ENCODE results near the gene TADA2A.

Gene TADA2A

DNA sequence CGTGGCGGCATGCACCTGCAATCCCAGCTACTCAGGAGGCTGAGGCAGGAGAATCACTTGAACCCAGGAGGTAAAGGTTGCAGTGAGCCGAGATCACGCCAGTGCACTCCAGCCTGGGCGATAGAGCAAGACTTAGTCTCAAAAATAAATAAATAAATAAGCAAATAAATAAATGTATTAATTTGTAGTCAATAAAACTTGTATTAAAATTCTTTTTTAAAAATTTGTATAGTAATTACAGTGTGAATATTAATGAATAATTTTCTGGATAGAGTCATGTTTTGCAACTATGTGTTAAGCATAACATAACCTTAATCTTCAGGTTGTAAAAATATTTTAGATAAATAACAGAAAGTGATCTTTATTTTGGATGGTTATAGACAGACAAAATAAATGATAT, 55.8 kb downstream of the TADA2A start:
- TF ChIP-seq, protein P1, sequence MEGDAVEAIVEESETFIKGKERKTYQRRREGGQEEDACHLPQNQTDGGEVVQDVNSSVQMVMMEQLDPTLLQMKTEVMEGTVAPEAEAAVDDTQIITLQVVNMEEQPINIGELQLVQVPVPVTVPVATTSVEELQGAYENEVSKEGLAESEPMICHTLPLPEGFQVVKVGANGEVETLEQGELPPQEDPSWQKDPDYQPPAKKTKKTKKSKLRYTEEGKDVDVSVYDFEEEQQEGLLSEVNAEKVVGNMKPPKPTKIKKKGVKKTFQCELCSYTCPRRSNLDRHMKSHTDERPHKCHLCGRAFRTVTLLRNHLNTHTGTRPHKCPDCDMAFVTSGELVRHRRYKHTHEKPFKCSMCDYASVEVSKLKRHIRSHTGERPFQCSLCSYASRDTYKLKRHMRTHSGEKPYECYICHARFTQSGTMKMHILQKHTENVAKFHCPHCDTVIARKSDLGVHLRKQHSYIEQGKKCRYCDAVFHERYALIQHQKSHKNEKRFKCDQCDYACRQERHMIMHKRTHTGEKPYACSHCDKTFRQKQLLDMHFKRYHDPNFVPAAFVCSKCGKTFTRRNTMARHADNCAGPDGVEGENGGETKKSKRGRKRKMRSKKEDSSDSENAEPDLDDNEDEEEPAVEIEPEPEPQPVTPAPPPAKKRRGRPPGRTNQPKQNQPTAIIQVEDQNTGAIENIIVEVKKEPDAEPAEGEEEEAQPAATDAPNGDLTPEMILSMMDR (IDR thresholded peaks at IDR 0.05; ENCODE audit: low read depth, low read length), result no peak
- Histone ChIP-seq H3K9me3 (ENCODE audit: severe bottlenecking) (no peaks in the 10 kb centered on the region), H3K27ac (no peak overlapping the region), H3K27me3 (ENCODE audit: insufficient read depth, low read depth, severe bottlenecking) (no peaks in the 10 kb centered on the region), H3K36me3 (peaks cover 18% of the 10 kb centered on the region), H3K4me3 (ENCODE audit: low read depth, low read length) (no peak overlapping the region)
- DNase-seq, result no peak

DNA sequence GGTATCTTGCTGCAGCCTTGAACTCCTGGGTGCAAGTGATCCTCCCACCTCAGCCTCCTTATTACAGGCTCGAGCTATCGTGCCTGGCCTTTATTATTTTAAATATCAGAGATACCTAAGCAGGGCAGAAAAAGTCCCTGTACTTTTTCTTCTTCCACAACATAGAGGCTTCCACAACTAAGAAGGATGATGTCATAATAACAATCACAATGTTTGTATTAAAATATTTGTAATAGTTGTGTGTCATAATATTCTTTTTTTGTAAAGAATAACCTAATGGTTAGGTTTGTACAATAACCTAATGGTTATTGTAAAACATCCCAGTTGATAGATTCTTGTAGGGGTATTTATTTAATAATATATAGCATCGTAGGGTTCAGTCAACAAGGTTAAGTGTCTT, 56.4 kb downstream of the TADA2A start:
- no peaks in the 10 kb centered on the region for H3K9me3 ChIP-seq (ENCODE audit: severe bottlenecking)
- TF ChIP-seq, protein P1 (IDR thresholded peaks at IDR 0.05; ENCODE audit: low read depth, low read length), result no peak
- H3K4me3 ChIP-seq (ENCODE audit: low read depth, low read length), result no peak overlapping the region
- no peak for DNase-seq
- no peaks in the 10 kb centered on the region for H3K27me3 ChIP-seq (ENCODE audit: insufficient read depth, low read depth, severe bottlenecking)
- no peak overlapping the region for H3K27ac ChIP-seq
- peaks cover 21% of the 10 kb centered on the region for H3K36me3 ChIP-seq

DNA sequence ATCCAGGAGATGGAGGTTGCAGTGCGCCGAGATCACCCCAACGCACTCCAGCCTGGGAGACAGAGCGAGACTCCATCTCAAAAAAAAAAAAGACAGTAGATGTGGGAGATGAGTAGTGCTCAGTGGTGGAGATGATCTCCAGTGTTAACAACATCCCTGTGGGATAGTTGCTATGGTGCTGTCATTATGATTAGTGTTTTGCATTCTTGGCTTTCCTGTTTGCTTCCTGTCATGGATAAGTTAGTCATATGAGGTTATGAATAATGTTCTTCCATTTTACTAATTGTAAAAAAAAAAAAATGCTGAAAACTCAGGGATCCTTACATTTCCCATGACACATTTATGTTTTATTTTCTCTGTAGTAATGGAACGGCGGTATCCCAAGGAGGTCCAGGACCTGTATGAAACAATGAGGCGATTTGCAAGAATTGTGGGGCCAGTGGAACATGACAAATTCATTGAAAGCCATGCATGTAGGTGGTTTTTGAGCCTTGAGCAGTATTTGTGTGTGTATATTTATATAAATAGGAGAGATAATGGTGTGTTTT, 58.5 kb downstream of the TADA2A start:
- peaks cover 26% of the 10 kb centered on the region for H3K36me3 ChIP-seq
- H3K9me3 ChIP-seq (ENCODE audit: severe bottlenecking), result no peaks in the 10 kb centered on the region
- no peak overlapping the region for H3K4me3 ChIP-seq (ENCODE audit: low read depth, low read length)
- H3K27me3 ChIP-seq (ENCODE audit: insufficient read depth, low read depth, severe bottlenecking), result no peaks in the 10 kb centered on the region
- no peak for DNase-seq
- TF ChIP-seq, protein P1 (IDR thresholded peaks at IDR 0.05; ENCODE audit: low read depth, low read length), result no peak
- H3K27ac ChIP-seq, result no peak overlapping the region

DNA sequence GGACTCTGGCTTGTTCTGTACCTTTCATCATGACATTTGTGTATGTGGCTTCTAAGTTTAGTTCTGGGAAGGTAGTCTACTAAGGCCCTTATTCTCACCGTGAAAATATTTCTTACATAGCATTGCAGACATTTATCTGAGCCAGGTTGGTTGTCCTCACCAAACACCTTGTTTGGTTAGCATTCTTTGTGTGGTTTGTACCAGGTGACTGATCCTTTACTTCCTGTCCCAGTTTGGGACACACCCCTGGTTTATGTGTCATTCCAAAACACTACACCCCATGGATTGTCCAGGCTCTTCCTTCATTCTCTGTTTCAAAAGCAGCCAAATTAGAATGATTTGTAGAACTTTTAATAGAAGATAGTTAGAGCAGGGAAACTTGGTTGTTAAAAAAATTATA, 59.8 kb downstream of the TADA2A start:
- Histone ChIP-seq H3K27me3 (ENCODE audit: insufficient read depth, low read depth, severe bottlenecking) (no peaks in the 10 kb centered on the region), H3K9me3 (ENCODE audit: severe bottlenecking) (no peaks in the 10 kb centered on the region), H3K36me3 (peaks cover 34% of the 10 kb centered on the region), H3K4me3 (ENCODE audit: low read depth, low read length) (no peak overlapping the region), H3K27ac (no peak overlapping the region)
- TF ChIP-seq, protein P1 (IDR thresholded peaks at IDR 0.05; ENCODE audit: low read depth, low read length), result no peak
- no peak for DNase-seq

DNA sequence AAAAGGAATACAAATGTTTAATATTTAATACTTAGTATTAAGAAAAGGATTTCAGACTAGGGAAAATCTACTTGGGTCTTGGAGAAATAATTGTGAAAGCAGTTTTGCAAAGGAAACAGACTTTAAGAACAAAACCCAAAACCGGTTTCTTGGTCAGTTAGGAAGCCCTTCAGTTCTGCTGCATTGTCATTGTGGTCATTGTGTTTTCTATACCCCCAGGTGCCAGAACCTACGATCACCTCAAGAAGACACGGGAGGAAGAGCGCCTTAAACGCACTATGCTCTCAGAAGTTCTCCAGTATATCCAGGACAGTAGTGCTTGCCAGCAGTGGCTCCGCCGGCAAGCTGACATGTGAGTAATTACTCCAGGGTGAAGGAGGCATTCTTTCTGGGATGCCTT, 63.5 kb downstream of the TADA2A start:
- no peaks in the 10 kb centered on the region for H3K27me3 ChIP-seq (ENCODE audit: insufficient read depth, low read depth, severe bottlenecking)
- H3K27ac ChIP-seq, result no peak overlapping the region
- no peak overlapping the region for H3K4me3 ChIP-seq (ENCODE audit: low read depth, low read length)
- H3K36me3 ChIP-seq, result peaks cover 56% of the 10 kb centered on the region
- TF ChIP-seq, protein P1 (IDR thresholded peaks at IDR 0.05; ENCODE audit: low read depth, low read length), result no peak
- H3K9me3 ChIP-seq (ENCODE audit: severe bottlenecking), result no peaks in the 10 kb centered on the region
- no peak for DNase-seq

Measured in WERI-Rb-1 (cell line).